GM21786 (cell line): ENCODE measurements around the gene ZBTB22.
"Not testable (repeated sequence)": the region's sequence is repeated elsewhere in the genome, so short reads cannot be mapped to it uniquely, and the experiment has no call there.

Experiments used
- ATAC-seq: cut with Tn5 transposase; IDR thresholded peaks from one replicate; pipeline ENCODE4 v1.9.1; 2021; ENCODE audit not compliant: unreplicated experiment

ZBTB22 gene

GRCh38 chr6:33285214-33285613 lies 32.3 kb downstream of the ZBTB22 start:
- not testable (repeated sequence) for ATAC-seq

- ATAC-seq: no peak
These were observed 37.0 kb downstream of the ZBTB22 start for GRCh38 chr6:33280539-33280938.

GRCh38 chr6:33279971-33280511 lies 37.5 kb downstream of the ZBTB22 start:
- no peak for ATAC-seq

GRCh38 chr6:33279257-33279695 lies 38.3 kb downstream of the ZBTB22 start:
- no peak for ATAC-seq

GRCh38 chr6:33278810-33279209 lies 38.7 kb downstream of the ZBTB22 start:
- ATAC-seq: no peak

- ATAC-seq: no peak
These were observed 39.2 kb downstream of the ZBTB22 start for GRCh38 chr6:33278392-33278741.

GRCh38 chr6:33277663-33278391 lies 39.7 kb downstream of the ZBTB22 start:
- no peak for ATAC-seq

- peak; percentile 57 for ATAC-seq
These were observed 40.5 kb downstream of the ZBTB22 start, which contains the start of gene B3GALT4 for GRCh38 chr6:33276864-33277662. TSS of gene B3GALT4 (plus strand) at chr6:33277123. CDS start at chr6:33277420, 297 bp downstream.

- ATAC-seq: no peak
These were observed 41.0 kb downstream of the ZBTB22 start for GRCh38 chr6:33276581-33276863.

GRCh38 chr6:33275795-33276580 lies 41.6 kb downstream of the ZBTB22 start:
- ATAC-seq: not testable (repeated sequence)

- no peak for ATAC-seq
These were observed 43.3 kb downstream of the ZBTB22 start for GRCh38 chr6:33273924-33274902.

GRCh38 chr6:33273129-33273923 lies 44.2 kb downstream of the ZBTB22 start:
- ATAC-seq: no peak

GRCh38 chr6:33272275-33273128 lies 45.0 kb downstream of the ZBTB22 start:
- no peak for ATAC-seq

- peak; percentile 83 for ATAC-seq
These were observed 45.9 kb downstream of the ZBTB22 start, which contains the start of the genes RPS18 and VPS52 for GRCh38 chr6:33271468-33272274. TSS of gene RPS18 (plus strand) at chr6:33272075. CDS start at chr6:33272120, 45 bp downstream. TSS of gene VPS52 (minus strand) at chr6:33271876. CDS start at chr6:33271675, 201 bp downstream.

GRCh38 chr6:33271117-33271467 lies 46.5 kb downstream of the ZBTB22 start:
- no peak for ATAC-seq
